Glutamatergic neuron (in vitro differentiated cells): ENCODE results near the gene C12orf60. TPM values are rescaled to one million over a fixed set of nuclear protein-coding genes. Genes with fewer than 3 reads are reported as not detected.

Experiments
- DNase-seq: peaks from one replicate; pipeline ENCODE4 v3.0.0; 2022
- H3K27ac Mint-ChIP-seq: one replicate; pipeline ENCODE4 v1.8.0; 2020; ENCODE audit warnings: mild to moderate bottlenecking, mixed read lengths, inconsistent platforms; ENCODE audit not compliant: unreplicated experiment
- H3K27me3 Mint-ChIP-seq: one replicate; pipeline ENCODE4 v1.8.0; 2020; ENCODE audit warnings: mild to moderate bottlenecking, moderate library complexity, mixed read lengths, inconsistent platforms; ENCODE audit not compliant: unreplicated experiment
- H3K36me3 Mint-ChIP-seq: one replicate; pipeline ENCODE4 v1.8.0; 2020; ENCODE audit warnings: mild to moderate bottlenecking, mixed read lengths, inconsistent platforms; ENCODE audit not compliant: unreplicated experiment
- H3K4me1 Mint-ChIP-seq: one replicate; pipeline ENCODE4 v1.8.0; 2020; ENCODE audit warnings: mild to moderate bottlenecking, low read depth, mixed read lengths, inconsistent platforms; ENCODE audit not compliant: unreplicated experiment
- H3K4me3 Mint-ChIP-seq: one replicate; pipeline ENCODE4 v1.8.0; 2020; ENCODE audit warnings: mild to moderate bottlenecking, mixed read lengths, inconsistent platforms; ENCODE audit not compliant: unreplicated experiment
- H3K9me3 Mint-ChIP-seq: one replicate; pipeline ENCODE4 v1.8.0; 2020; ENCODE audit warnings: mild to moderate bottlenecking, moderate library complexity, mixed read lengths, inconsistent platforms; ENCODE audit not compliant: unreplicated experiment
- total RNA-seq: library from RNA; stranded (reverse); fragmentation: NEBNext Ultra II Directional; extraction: Animal tissue kit (Norgen Biotek cat#: 25700); gene quantifications from one replicate; pipeline ENCODE4 v1.2.1, GENCODE V29; 2021; ENCODE audit not compliant: unreplicated experiment
- TF ChIP-seq, protein P1 (sequence below): fragments of 200-600 bp; sonication (generic); IDR thresholded peaks from one replicate; pipeline ENCODE4 v1.5.0; 2021; ENCODE audit not compliant: partially characterized antibody, unreplicated experiment

Gene C12orf60
- total RNA-seq, 1 donor from 2014 or later, result 0.88 TPM

DNA sequence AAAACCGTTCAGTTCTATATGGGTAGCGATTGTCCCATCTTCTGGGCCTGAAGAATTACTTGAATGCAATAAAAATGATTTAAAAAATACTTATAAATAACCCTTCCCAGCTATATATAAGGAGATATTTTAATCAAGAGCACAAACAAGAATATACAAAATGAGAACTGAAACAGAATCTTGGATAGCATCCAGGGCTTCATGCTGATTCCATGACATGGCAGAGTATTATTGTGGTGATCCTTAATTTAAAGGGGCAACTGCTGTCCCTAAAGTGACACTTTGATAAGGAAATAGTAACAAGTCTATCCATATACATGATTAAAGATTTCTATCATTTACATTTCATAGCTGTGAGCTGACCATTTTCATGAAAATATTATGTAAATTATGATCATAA, 19.0 kb upstream of the C12orf60 start:
- TF ChIP-seq, protein P1, sequence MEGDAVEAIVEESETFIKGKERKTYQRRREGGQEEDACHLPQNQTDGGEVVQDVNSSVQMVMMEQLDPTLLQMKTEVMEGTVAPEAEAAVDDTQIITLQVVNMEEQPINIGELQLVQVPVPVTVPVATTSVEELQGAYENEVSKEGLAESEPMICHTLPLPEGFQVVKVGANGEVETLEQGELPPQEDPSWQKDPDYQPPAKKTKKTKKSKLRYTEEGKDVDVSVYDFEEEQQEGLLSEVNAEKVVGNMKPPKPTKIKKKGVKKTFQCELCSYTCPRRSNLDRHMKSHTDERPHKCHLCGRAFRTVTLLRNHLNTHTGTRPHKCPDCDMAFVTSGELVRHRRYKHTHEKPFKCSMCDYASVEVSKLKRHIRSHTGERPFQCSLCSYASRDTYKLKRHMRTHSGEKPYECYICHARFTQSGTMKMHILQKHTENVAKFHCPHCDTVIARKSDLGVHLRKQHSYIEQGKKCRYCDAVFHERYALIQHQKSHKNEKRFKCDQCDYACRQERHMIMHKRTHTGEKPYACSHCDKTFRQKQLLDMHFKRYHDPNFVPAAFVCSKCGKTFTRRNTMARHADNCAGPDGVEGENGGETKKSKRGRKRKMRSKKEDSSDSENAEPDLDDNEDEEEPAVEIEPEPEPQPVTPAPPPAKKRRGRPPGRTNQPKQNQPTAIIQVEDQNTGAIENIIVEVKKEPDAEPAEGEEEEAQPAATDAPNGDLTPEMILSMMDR, result no peak
- no peaks in the 10 kb centered on the region for H3K36me3 Mint-ChIP-seq
- DNase-seq, result no peak
- no peak overlapping the region for H3K27ac Mint-ChIP-seq
- H3K4me3 Mint-ChIP-seq, result no peak overlapping the region
- H3K9me3 Mint-ChIP-seq, result peaks cover 1% of the 10 kb centered on the region
- H3K27me3 Mint-ChIP-seq, result no peaks in the 10 kb centered on the region
- no peaks in the 10 kb centered on the region for H3K4me1 Mint-ChIP-seq

GRCh38 chr12:14785568-14785967, 17.9 kb upstream of the C12orf60 start:
- no peaks in the 10 kb centered on the region for H3K36me3 Mint-ChIP-seq
- no peaks in the 10 kb centered on the region for H3K27me3 Mint-ChIP-seq
- TF ChIP-seq, protein P1, result no peak
- DNase-seq, result no peak
- no peak overlapping the region for H3K4me3 Mint-ChIP-seq
- no peaks in the 10 kb centered on the region for H3K4me1 Mint-ChIP-seq
- H3K27ac Mint-ChIP-seq, result no peak overlapping the region
- peaks cover 1% of the 10 kb centered on the region for H3K9me3 Mint-ChIP-seq

GRCh38 chr12:14795028-14795448, 8.4 kb upstream of the C12orf60 start:
- H3K4me1 Mint-ChIP-seq, result no peaks in the 10 kb centered on the region
- no peaks in the 10 kb centered on the region for H3K27me3 Mint-ChIP-seq
- H3K4me3 Mint-ChIP-seq, result no peak overlapping the region
- no peak overlapping the region for H3K27ac Mint-ChIP-seq
- no peaks in the 10 kb centered on the region for H3K36me3 Mint-ChIP-seq
- TF ChIP-seq, protein P1, result no peak
- no peak for DNase-seq
- H3K9me3 Mint-ChIP-seq, result no peaks in the 10 kb centered on the region

- H3K36me3 Mint-ChIP-seq, result no peaks in the 10 kb centered on the region
- H3K4me1 Mint-ChIP-seq, result no peaks in the 10 kb centered on the region
- peaks cover 1% of the 10 kb centered on the region for H3K27me3 Mint-ChIP-seq
- H3K4me3 Mint-ChIP-seq, result no peak overlapping the region
- TF ChIP-seq, protein P1, result no peak
- no peaks in the 10 kb centered on the region for H3K9me3 Mint-ChIP-seq
- no peak for DNase-seq
- no peak overlapping the region for H3K27ac Mint-ChIP-seq
Measured at GRCh38 chr12:14802247-14802646, 1.2 kb upstream of the C12orf60 start.

DNA sequence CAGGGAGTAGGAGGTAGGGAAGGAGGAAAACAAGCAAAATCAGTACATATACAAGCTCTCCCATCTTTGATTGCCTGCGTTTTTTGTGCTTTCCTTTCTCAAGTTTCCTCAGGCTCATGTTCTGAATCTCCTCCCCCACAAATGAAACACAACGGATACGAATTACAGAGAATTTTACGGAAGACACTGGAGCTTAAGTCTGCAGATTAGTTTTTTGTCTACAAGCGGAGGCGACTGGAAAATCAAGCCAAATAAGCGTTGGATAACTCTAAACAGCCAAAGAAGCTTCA, 804 bp upstream of the C12orf60 start:
- Mint-ChIP-seq H3K4me1 (no peaks in the 10 kb centered on the region), H3K36me3 (no peaks in the 10 kb centered on the region), H3K9me3 (no peaks in the 10 kb centered on the region), H3K4me3 (no peak overlapping the region), H3K27me3 (peaks cover 1% of the 10 kb centered on the region), H3K27ac (no peak overlapping the region)
- no peak for DNase-seq
- TF ChIP-seq, protein P1, result no peak
